ENCODE results near the gene SRMS.

DNA sequence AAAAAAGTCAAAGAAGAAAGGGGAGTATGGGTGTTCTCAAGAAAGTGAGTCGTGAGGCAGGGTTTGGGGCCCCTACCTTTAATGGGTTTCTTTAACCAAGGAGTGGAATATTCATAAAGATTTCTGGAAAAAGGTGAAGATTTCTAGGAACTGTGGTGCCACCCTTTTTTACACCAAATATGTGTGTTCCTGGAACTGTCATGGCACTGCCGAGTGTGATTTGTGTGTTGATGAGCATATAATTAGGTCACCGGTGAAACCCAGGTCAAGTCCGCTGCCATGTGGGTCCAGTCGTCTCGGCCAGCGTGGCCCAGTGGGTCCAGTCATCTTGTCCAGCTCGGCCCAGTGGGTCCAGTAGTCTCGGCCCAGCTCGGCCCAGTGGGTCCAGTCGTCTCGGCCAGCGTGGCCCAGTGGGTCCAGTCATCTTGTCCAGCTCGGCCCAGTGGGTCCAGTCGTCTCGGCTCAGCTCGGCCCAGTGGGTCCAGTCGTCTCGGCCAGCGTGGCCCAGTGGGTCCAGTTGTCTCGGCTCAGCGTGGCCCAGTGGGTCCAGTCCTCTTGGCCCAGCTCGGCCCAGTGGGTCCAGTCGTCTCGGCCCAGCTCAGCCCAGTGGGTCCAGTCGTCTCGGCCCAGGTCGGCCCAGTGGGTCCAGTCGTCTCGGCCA lies 40.3 kb downstream of the SRMS start:
- TF ChIP-seq, protein P1, sequence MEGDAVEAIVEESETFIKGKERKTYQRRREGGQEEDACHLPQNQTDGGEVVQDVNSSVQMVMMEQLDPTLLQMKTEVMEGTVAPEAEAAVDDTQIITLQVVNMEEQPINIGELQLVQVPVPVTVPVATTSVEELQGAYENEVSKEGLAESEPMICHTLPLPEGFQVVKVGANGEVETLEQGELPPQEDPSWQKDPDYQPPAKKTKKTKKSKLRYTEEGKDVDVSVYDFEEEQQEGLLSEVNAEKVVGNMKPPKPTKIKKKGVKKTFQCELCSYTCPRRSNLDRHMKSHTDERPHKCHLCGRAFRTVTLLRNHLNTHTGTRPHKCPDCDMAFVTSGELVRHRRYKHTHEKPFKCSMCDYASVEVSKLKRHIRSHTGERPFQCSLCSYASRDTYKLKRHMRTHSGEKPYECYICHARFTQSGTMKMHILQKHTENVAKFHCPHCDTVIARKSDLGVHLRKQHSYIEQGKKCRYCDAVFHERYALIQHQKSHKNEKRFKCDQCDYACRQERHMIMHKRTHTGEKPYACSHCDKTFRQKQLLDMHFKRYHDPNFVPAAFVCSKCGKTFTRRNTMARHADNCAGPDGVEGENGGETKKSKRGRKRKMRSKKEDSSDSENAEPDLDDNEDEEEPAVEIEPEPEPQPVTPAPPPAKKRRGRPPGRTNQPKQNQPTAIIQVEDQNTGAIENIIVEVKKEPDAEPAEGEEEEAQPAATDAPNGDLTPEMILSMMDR (IDR thresholded peaks at IDR 0.05) = no peak
- TF ChIP-seq POLR2A (IDR thresholded peaks at IDR 0.05) = no peak

Data from gastroesophageal sphincter (tissue), 3 donors.